ENCODE data around the gene DAW1. TPM values are rescaled to one million over a fixed set of nuclear protein-coding genes. Genes with fewer than 3 reads are reported as not detected.

Gene DAW1
- total RNA-seq, 2 donors from 2014 or later, result 3.0 TPM; not detected in 1

GRCh38 chr2:227891673-227892072 is 20.2 kb downstream of the DAW1 start:
- Histone ChIP-seq H3K27ac (no peak overlapping the region), H3K27me3 (replicated peaks; ENCODE audit: insufficient read depth) (no peaks in the 10 kb centered on the region), H3K9me3 (no peaks in the 10 kb centered on the region), H3K4me1 (replicated peaks) (no peaks in the 10 kb centered on the region), H3K36me3 (no peaks in the 10 kb centered on the region), H3K4me3 (no peak overlapping the region)
- 85% methylated on average over 2 of the region's 2 CpGs for WGBS
- intact Hi-C loops (cut with DNase I), result loop anchor here (5.0 to 10.0 kb wide), 2 partner anchors 763 to 1381 kb away; partner anchors contain the start of gene PID1
- no peak for TF ChIP-seq POLR2A (IDR thresholded peaks at IDR 0.05)
- DNase-seq (ENCODE audit: low spot score), result no peak

DNA sequence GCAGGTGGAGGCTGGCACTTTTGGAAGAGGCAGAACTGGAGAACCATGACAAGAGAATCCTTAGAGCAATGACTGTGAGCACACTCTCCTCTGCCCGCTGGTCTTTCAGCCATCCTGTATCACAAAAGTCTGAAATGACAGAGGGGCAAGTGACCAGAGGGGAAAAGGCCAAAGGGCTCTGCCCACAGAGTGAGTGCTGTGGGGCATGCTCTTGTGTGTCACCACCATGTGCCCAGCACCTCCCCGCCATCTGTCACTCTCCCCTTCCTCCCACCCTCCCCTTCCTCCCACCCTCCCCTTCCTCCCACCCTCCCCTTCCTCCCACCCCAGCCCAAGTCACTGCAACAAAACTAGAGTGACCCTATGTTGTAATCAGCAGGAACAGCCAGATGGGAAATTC is 31.9 kb downstream of the DAW1 start:
- no peak overlapping the region for H3K27ac ChIP-seq
- H3K4me1 ChIP-seq (replicated peaks), result no peaks in the 10 kb centered on the region
- intact Hi-C loops (cut with DNase I), result no loop called here
- no peaks in the 10 kb centered on the region for H3K36me3 ChIP-seq
- H3K4me3 ChIP-seq, result no peak overlapping the region
- no peaks in the 10 kb centered on the region for H3K27me3 ChIP-seq (replicated peaks; ENCODE audit: insufficient read depth)
- no peaks in the 10 kb centered on the region for H3K9me3 ChIP-seq
- no peak for TF ChIP-seq POLR2A (IDR thresholded peaks at IDR 0.05)
- no peak for TF ChIP-seq POLR2AphosphoS5 (IDR thresholded peaks at IDR 0.05)
- TF ChIP-seq, protein P1, sequence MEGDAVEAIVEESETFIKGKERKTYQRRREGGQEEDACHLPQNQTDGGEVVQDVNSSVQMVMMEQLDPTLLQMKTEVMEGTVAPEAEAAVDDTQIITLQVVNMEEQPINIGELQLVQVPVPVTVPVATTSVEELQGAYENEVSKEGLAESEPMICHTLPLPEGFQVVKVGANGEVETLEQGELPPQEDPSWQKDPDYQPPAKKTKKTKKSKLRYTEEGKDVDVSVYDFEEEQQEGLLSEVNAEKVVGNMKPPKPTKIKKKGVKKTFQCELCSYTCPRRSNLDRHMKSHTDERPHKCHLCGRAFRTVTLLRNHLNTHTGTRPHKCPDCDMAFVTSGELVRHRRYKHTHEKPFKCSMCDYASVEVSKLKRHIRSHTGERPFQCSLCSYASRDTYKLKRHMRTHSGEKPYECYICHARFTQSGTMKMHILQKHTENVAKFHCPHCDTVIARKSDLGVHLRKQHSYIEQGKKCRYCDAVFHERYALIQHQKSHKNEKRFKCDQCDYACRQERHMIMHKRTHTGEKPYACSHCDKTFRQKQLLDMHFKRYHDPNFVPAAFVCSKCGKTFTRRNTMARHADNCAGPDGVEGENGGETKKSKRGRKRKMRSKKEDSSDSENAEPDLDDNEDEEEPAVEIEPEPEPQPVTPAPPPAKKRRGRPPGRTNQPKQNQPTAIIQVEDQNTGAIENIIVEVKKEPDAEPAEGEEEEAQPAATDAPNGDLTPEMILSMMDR (IDR thresholded peaks at IDR 0.05), result no peak
- 71% methylated on average over 2 of the region's 2 CpGs for WGBS
- no peak for DNase-seq (ENCODE audit: low spot score)

GRCh38 chr2:227906991-227907390 is 35.6 kb downstream of the DAW1 start:
- no peak for DNase-seq (ENCODE audit: low spot score)
- intact Hi-C loops (cut with DNase I), result no loop called here
- no peaks in the 10 kb centered on the region for H3K36me3 ChIP-seq
- H3K27me3 ChIP-seq (replicated peaks; ENCODE audit: insufficient read depth), result no peaks in the 10 kb centered on the region
- WGBS, result 91% methylated on average over 1 of the region's 1 CpG
- no peaks in the 10 kb centered on the region for H3K9me3 ChIP-seq
- no peaks in the 10 kb centered on the region for H3K4me1 ChIP-seq (replicated peaks)
- no peak overlapping the region for H3K27ac ChIP-seq
- TF ChIP-seq, protein P1 (IDR thresholded peaks at IDR 0.05), result no peak
- no peak for TF ChIP-seq POLR2AphosphoS5 (IDR thresholded peaks at IDR 0.05)
- no peak for TF ChIP-seq POLR2A (IDR thresholded peaks at IDR 0.05)
- H3K4me3 ChIP-seq, result no peak overlapping the region

GRCh38 chr2:227908266-227909054 is 37.0 kb downstream of the DAW1 start:
- intact Hi-C loops (cut with DNase I), result no loop called here
- Histone ChIP-seq H3K4me3 (no peak overlapping the region), H3K36me3 (no peaks in the 10 kb centered on the region), H3K9me3 (no peaks in the 10 kb centered on the region), H3K27me3 (replicated peaks; ENCODE audit: insufficient read depth) (no peaks in the 10 kb centered on the region), H3K27ac (no peak overlapping the region), H3K4me1 (replicated peaks) (no peaks in the 10 kb centered on the region)
- WGBS, result 74% methylated on average over 7 of the region's 7 CpGs
- DNase-seq (ENCODE audit: low spot score), result no peak
- TF ChIP-seq, protein P1 (IDR thresholded peaks at IDR 0.05), result no peak
- TF ChIP-seq POLR2A (IDR thresholded peaks at IDR 0.05) (no peak), POLR2AphosphoS5 (IDR thresholded peaks at IDR 0.05) (no peak)

DNA sequence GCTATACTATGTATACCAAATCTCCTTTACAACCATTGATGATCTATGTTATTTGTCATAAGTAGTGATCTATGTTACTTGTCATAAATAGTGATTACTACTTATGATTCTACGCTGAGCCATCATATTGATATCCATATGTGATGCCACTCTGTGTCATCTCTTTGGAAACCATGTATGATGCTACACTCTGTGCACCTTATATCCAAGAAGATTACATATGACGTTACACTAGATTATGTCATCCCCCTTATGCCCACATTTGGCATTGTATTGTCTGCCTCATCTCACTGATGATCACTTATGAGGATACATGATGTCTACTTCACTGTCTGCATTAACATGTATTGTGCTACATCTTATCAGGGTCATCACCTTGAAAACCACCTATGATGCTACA is 42.9 kb downstream of the DAW1 start:
- Histone ChIP-seq H3K4me1 (replicated peaks) (no peaks in the 10 kb centered on the region), H3K4me3 (no peak overlapping the region), H3K27me3 (replicated peaks; ENCODE audit: insufficient read depth) (no peaks in the 10 kb centered on the region), H3K27ac (no peak overlapping the region), H3K9me3 (no peaks in the 10 kb centered on the region), H3K36me3 (no peaks in the 10 kb centered on the region)
- TF ChIP-seq, protein P1 (IDR thresholded peaks at IDR 0.05), result no peak
- TF ChIP-seq POLR2AphosphoS5 (IDR thresholded peaks at IDR 0.05), result no peak
- no peak for TF ChIP-seq POLR2A (IDR thresholded peaks at IDR 0.05)
- 76% methylated on average over 2 of the region's 2 CpGs for WGBS
- intact Hi-C loops (cut with DNase I), result no loop called here
- DNase-seq (ENCODE audit: low spot score), result no peak

Measured in prostate gland (tissue), 2 donors.